VCaP (cell line): ENCODE data around the gene MAP4K4.

Source experiments
- H3K27ac ChIP-seq: fragments of 450-650 bp; 2 replicates; pipeline ENCODE4 v1.5.1; 2017
- CTCF ChIP-seq: fragments of 450-650 bp; conservative IDR thresholded peaks from 2 replicates; pipeline ENCODE4 v1.5.1; 2017; ENCODE audit warnings: mild to moderate bottlenecking, moderate library complexity

The MAP4K4 gene

GRCh38 chr2:101775636-101776035 lies 78.1 kb downstream of the MAP4K4 start:
- TF ChIP-seq CTCF: no peak
- no peak overlapping the region for H3K27ac ChIP-seq

GRCh38 chr2:101776172-101777043 lies 78.9 kb downstream of the MAP4K4 start:
- no peak overlapping the region for H3K27ac ChIP-seq
- TF ChIP-seq CTCF: no peak

- TF ChIP-seq CTCF: no peak
- H3K27ac ChIP-seq: no peak overlapping the region
These were observed 79.8 kb downstream of the MAP4K4 start for GRCh38 chr2:101777337-101777736.

- peak overlapping the region; percentile 46 for H3K27ac ChIP-seq
- no peak for TF ChIP-seq CTCF
These were observed 80.6 kb downstream of the MAP4K4 start for GRCh38 chr2:101778102-101778501.

GRCh38 chr2:101779190-101779589 lies 81.7 kb downstream of the MAP4K4 start:
- TF ChIP-seq CTCF: no peak
- H3K27ac ChIP-seq: peak overlapping the region; percentile 46

GRCh38 chr2:101779656-101780055 lies 82.1 kb downstream of the MAP4K4 start:
- peak overlapping the region; percentile 46 for H3K27ac ChIP-seq
- no peak for TF ChIP-seq CTCF

- TF ChIP-seq CTCF: no peak
- H3K27ac ChIP-seq: no peak overlapping the region
These were observed 83.8 kb downstream of the MAP4K4 start for GRCh38 chr2:101781326-101781725.
